GF-D8 (cell line): ENCODE results near the gene MARK3.

Source experiments
- DNase-seq: peaks from one replicate; lab custom pipeline; 2025; lab: John Stamatoyannopoulos, UW

The MARK3 gene

GRCh38 chr14:103526914-103527248 is 141.7 kb downstream of the MARK3 start:
- no peak for DNase-seq

- no peak for DNase-seq
Measured at GRCh38 chr14:103527408-103528145, 142.4 kb downstream of the MARK3 start.

GRCh38 chr14:103528146-103528586 is 143.0 kb downstream of the MARK3 start:
- DNase-seq = no peak

- DNase-seq = peak; percentile 40
Measured at GRCh38 chr14:103528587-103529382, 143.6 kb downstream of the MARK3 start, which contains the start of gene TRMT61A. TRMT61A (plus strand) TSS chr14:103529196; CDS start chr14:103529979, 783 bp downstream.

- DNase-seq = no peak
Measured at GRCh38 chr14:103529383-103530365, 144.5 kb downstream of the MARK3 start.

GRCh38 chr14:103530390-103530789 is 145.2 kb downstream of the MARK3 start:
- no peak for DNase-seq

GRCh38 chr14:103530831-103531230 is 145.6 kb downstream of the MARK3 start:
- DNase-seq = no peak

GRCh38 chr14:103531421-103532215 is 146.4 kb downstream of the MARK3 start:
- no peak for DNase-seq

GRCh38 chr14:103532216-103533136 is 147.3 kb downstream of the MARK3 start:
- DNase-seq = no peak

GRCh38 chr14:103533137-103533998 is 148.2 kb downstream of the MARK3 start:
- DNase-seq = no peak

GRCh38 chr14:103533999-103534575 is 148.9 kb downstream of the MARK3 start:
- no peak for DNase-seq

- no peak for DNase-seq
Measured at GRCh38 chr14:103534576-103535061, 149.4 kb downstream of the MARK3 start.

- no peak for DNase-seq
Measured at GRCh38 chr14:103535081-103535890, 150.1 kb downstream of the MARK3 start.

- DNase-seq = no peak
Measured at GRCh38 chr14:103535891-103536565, 150.8 kb downstream of the MARK3 start.

GRCh38 chr14:103536693-103537092 is 151.5 kb downstream of the MARK3 start:
- no peak for DNase-seq

GRCh38 chr14:103537175-103537990 is 152.2 kb downstream of the MARK3 start:
- no peak for DNase-seq
